Immature natural killer cell (primary cell): ENCODE measurements around the gene ACTG2. TPM values are rescaled to one million over a fixed set of nuclear protein-coding genes. Genes with fewer than 3 reads are reported as not detected.
A peak's percentile ranks its signal among the peaks of the same experiment; 100 is the strongest.

Experiments used
- DNase-seq, 3 donors: peaks; one replicate each; pipeline ENCODE4 v3.0.0; 2022; ENCODE audit warnings: mixed read lengths in 1 of 3
- H3K27ac Mint-ChIP-seq, 6 donors: one replicate each; pipeline ENCODE4 v1.8.0; 2020; ENCODE audit warnings: mixed read lengths in 6 of 6, mild to moderate bottlenecking in 5 of 6, inconsistent platforms in 4 of 6, moderate library complexity in 3 of 6
- H3K27me3 Mint-ChIP-seq, 3 donors: one replicate each; pipeline ENCODE4 v1.8.0; 2020 to 2021; ENCODE audit warnings: low read depth in 3 of 3, mild to moderate bottlenecking in 3 of 3, mixed read lengths in 3 of 3, moderate library complexity in 3 of 3, inconsistent platforms in 1 of 3
- H3K36me3 Mint-ChIP-seq, 3 donors: one replicate each; pipeline ENCODE4 v1.8.0; 2020; ENCODE audit warnings: mixed read lengths in 3 of 3, inconsistent platforms in 2 of 3, mild to moderate bottlenecking in 2 of 3
- H3K4me1 Mint-ChIP-seq, 2 donors: one replicate each; pipeline ENCODE4 v1.8.0; 2020; ENCODE audit warnings: inconsistent platforms in 2 of 2, mild to moderate bottlenecking in 2 of 2, mixed read lengths in 2 of 2, moderate library complexity in 1 of 2
- H3K4me3 Mint-ChIP-seq, 5 donors: one replicate each; pipeline ENCODE4 v1.8.0; 2020; ENCODE audit warnings: mild to moderate bottlenecking in 5 of 5, mixed read lengths in 5 of 5, inconsistent platforms in 3 of 5, moderate library complexity in 3 of 5
- H3K9me3 Mint-ChIP-seq, 6 donors: one replicate each; pipeline ENCODE4 v1.8.0; 2020; ENCODE audit warnings: mild to moderate bottlenecking in 6 of 6, mixed read lengths in 6 of 6, inconsistent platforms in 4 of 6, moderate library complexity in 3 of 6
- polyA plus RNA-seq, 3 donors: library from polyadenylated mRNA; unstranded; fragments of 300-500 nt; fragmentation: Illumina TruSeq; gene quantifications; one replicate each; pipeline ENCODE4 v1.2.3, GENCODE V29; 2021

The ACTG2 gene
- polyA plus RNA-seq, 3 donors from 2014 or later: not detected

DNA sequence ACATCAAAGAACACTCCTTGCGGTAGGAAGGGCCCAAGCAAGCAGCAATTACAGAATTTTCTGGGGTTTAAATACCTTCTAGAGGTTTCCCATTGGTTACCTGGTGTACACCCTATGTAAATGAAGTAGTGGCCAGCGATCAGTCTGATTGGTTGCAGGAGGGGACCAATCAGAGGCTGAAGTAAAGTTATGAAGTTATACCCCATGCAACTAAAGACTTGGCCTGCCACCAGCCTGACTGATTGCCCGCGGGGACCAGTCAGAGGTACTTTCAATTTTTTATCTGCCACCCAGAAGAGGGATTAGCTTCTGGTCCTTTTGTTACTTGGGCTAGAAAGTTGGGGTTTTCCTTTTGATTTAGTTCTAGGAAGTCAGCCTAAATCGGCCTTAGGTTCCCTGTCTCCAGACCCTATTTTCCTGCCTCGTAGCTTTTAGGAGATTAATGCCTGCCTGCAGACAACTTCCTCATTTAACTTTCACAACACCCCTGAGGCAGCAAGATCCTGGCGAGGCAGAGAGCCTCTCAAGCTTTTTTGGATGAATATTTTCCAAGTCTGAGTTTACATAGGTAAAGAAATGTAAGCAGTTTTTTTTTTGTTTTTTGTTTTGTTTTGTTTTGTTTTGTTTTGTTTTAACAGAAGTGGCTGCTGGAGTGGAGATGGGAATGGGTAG lies 32.4 kb downstream of the ACTG2 start:
- Mint-ChIP-seq H3K9me3 (no peaks in the 10 kb centered on the region), H3K4me1 (peaks cover 39 to 43% of the 10 kb centered on the region in 2 donors), H3K4me3 (peak overlapping the region in 3 of 5 donors; percentile 17 to 49 (median 30)), H3K36me3 (peaks cover 0 to 12% (median 0%) of the 10 kb centered on the region in 3 donors), H3K27me3 (peaks cover 4 to 7% (median 5%) of the 10 kb centered on the region in 3 donors), H3K27ac (peak overlapping the region in 3 of 6 donors; percentile 40 to 98 (median 53))
- no peak for DNase-seq

DNA sequence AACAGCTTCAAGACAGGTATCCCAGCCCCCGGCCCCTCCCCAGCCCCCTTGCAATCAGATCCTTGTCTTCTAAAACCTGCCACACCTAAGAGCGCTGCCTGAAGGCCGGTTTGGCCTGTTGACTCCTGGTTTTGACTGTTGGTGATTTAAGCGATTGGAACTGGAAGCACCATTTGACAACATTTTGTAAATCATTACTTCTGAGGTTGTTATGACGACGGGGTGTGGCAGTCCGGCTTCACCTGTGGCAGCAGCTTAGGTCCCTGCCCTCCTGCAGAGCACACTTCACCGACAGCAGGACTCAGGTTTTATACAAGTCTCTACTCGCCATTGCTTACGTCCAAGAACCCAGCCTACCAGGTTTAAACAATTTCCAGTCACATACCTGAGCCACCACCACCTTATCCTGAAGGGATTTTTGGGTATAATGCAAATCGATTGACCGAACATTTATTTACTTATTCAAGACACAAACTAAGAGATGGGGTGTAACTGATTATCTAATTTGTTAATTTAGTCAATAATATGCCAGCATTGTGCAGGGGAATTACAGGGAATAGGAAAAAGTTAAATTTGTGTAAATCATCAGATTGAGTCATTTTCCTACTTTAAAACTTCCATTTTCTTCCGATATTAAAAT lies 33.2 kb downstream of the ACTG2 start:
- peaks cover 0 to 12% (median 0%) of the 10 kb centered on the region in 3 donors for H3K36me3 Mint-ChIP-seq
- no peaks in the 10 kb centered on the region for H3K9me3 Mint-ChIP-seq
- H3K27me3 Mint-ChIP-seq: peaks cover 4 to 7% (median 5%) of the 10 kb centered on the region in 3 donors
- peak overlapping the region; percentile 70 to 99 (median 99) for H3K27ac Mint-ChIP-seq
- H3K4me1 Mint-ChIP-seq: peaks cover 42 to 48% of the 10 kb centered on the region in 2 donors
- H3K4me3 Mint-ChIP-seq: peak overlapping the region; percentile 74 to 96 (median 90)
- no peak for DNase-seq

DNA sequence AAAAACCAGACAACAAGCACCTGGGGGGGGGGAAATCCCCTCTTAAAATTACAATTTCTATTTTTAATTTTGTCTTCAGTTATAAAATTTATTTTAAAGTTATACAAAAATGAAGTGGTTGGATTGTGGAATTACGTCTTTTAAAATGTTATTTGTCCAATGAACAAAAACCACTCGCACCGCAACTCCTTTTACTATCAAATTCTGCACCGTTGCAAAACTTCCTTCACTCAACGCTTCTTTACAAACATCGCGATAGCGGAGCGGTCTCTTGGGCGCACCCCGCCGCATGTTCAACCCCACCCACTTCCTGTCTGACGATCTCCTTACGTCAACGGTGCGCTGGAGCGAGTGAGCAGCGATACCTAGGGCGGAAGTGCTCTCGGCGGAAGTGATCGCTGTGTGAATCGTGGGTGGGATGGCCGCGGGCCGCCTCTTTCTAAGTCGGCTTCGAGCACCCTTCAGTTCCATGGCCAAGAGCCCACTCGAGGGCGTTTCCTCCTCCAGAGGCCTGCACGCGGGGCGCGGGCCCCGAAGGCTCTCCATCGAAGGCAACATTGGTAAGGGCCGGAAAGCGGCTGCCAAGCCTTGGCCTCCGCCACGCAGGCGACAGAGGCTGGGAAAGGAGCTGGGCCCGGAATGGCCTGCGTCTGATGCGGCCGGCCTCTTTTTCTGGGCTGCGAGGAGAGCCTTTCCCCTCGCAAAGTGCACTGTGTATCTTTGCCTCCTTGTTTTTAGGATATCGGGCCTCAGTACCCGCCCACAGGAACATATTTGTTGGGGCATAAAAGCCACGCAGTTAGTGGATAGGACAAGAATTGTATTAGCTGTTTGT lies 33.9 kb downstream of the ACTG2 start, which contains the start of gene DGUOK:
Gene DGUOK (plus strand): TSS at position 388 of the 835 bp plus-strand sequence. CDS start 31 bp downstream, at position 419.
- Mint-ChIP-seq H3K9me3 (no peaks in the 10 kb centered on the region), H3K27me3 (peaks cover 4 to 5% (median 5%) of the 10 kb centered on the region in 3 donors), H3K4me3 (peak within 1 kb of the TSS; percentile 83 to 96 (median 90)), H3K36me3 (peaks cover 0 to 16% (median 0%) of the 10 kb centered on the region in 3 donors), H3K4me1 (peaks cover 49 to 55% of the 10 kb centered on the region in 2 donors), H3K27ac (peak within 1 kb of the TSS; percentile 98 to 99 (median 99))
- peak; percentile 98 for DNase-seq

DNA sequence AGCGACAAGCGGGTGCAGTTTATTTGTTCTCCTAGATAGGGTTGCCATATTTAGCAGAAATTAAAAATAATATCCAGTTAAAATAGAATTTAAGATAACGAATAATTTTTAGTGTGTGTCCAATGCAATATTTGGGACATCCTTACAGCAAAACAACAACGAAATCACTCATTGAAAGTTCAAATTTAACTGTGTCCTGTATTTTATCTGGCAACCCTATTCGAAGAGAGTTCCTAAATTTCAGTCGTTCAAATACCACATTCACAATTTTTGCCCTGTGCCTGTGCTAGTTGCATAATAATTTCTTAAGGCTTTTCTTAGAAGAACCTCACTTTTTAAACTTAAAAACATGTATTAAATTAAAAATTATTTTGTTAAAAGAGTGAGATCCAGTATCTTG lies 34.5 kb downstream of the ACTG2 start:
- DNase-seq: no peak
- no peaks in the 10 kb centered on the region for H3K9me3 Mint-ChIP-seq
- peak overlapping the region; percentile 83 to 96 (median 90) for H3K4me3 Mint-ChIP-seq
- peaks cover 4 to 6% (median 5%) of the 10 kb centered on the region in 3 donors for H3K27me3 Mint-ChIP-seq
- H3K4me1 Mint-ChIP-seq: peaks cover 55 to 62% of the 10 kb centered on the region in 2 donors
- H3K36me3 Mint-ChIP-seq: peaks cover 0 to 17% (median 0%) of the 10 kb centered on the region in 3 donors
- H3K27ac Mint-ChIP-seq: peak overlapping the region; percentile 98 to 99 (median 99)

DNA sequence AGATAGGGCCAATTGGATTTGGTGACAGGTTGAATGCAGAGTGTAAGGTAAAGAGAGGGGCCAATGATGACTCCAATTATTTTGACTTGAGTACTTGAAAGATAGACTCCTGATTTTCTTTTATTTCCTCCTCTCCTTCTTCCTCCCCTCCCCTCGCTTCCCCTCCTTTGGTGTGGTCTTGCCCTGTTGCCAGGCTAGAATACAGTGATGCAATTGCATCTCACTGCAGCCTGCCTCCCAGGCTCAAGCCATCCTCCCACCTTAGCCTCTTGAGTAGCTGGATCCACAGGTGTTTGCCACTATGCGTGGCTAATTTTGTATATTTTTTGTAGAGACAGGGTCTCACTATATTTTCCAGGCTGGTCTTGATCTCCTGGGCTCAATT lies 36.1 kb downstream of the ACTG2 start:
- DNase-seq: no peak
- peaks cover 0 to 17% (median 3%) of the 10 kb centered on the region in 3 donors for H3K36me3 Mint-ChIP-seq
- peak overlapping the region in 3 of 5 donors; percentile 8 to 51 (median 46) for H3K4me3 Mint-ChIP-seq
- H3K4me1 Mint-ChIP-seq: peaks cover 69 to 78% of the 10 kb centered on the region in 2 donors
- no peaks in the 10 kb centered on the region for H3K9me3 Mint-ChIP-seq
- peaks cover 3 to 8% (median 4%) of the 10 kb centered on the region in 3 donors for H3K27me3 Mint-ChIP-seq
- H3K27ac Mint-ChIP-seq: peak overlapping the region; percentile 87 to 99 (median 95)

DNA sequence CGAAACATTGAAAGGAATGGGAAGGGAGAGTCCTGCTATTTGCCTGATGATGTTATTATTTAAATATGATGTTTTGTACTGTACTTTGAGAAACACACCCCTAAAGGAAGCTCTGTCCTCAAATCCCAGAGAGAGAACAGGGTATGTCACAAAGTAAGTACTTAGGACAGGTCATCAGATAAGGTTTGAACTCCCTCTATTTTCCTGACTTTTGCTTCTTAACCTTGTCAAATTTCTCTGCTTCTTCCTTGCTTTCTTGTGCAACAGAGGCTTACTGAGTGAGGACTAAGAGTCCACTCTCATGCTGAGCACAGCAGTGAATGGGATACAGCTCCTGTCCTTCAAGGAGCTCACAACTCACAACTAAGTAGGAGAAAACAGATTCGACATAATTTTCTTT lies 37.6 kb downstream of the ACTG2 start:
- Mint-ChIP-seq H3K27me3 (peaks cover 3 to 8% (median 4%) of the 10 kb centered on the region in 3 donors), H3K4me1 (peaks cover 70 to 85% of the 10 kb centered on the region in 2 donors), H3K36me3 (peaks cover 0 to 17% (median 3%) of the 10 kb centered on the region in 3 donors), H3K9me3 (no peaks in the 10 kb centered on the region), H3K4me3 (peak overlapping the region in 1 of 5 donors; percentile 48), H3K27ac (peak overlapping the region; percentile 42 to 99 (median 90))
- DNase-seq: no peak

DNA sequence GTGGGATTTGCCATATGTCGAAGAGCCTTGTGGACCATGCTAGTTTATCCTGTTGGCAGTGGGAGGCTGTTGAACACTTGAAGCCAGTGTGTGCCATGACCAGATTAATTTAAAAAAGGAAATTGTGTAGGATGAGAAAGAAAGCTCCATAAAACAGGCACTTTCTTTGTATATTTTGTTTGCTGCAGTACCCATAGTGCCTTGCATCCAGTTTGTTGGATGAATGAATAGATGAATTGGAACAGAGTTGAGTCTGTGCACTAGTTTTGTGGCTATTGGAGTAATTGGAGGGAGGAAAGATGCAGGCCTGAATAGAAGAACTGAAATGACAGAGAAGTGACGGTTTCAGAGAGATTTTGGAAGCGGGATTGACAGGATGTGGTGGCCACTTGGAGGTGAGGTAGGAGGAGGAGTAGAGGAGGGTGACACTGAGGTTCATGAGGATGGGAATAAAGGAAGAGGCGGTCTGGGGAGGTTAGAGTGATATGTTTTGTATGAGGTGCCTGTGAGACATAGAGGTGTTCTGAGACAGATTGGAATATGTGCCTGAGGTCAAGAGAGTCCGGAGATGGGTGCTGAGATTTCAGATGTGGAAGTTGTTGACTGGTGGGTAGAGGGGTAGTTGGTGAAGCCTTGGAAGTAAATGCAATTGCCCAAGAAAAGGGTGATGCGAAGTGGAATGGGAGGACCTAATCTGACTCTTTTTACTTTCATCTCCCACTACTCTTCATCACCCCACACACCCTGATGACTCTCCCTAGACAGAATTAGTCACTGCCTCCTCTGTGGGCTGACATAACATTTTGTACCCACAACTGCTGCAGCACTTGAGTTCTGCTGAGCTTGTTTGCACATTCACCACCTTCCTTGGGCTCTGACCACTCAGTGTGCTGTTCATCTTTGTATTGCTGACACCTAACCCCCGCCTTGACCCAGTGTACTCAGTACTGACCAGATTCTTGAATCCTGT lies 39.0 kb downstream of the ACTG2 start:
- peak overlapping the region; percentile 53 to 86 (median 82) for H3K27ac Mint-ChIP-seq
- peaks cover under 1 to 4% (median under 1%) of the 10 kb centered on the region in 3 donors for H3K27me3 Mint-ChIP-seq
- H3K36me3 Mint-ChIP-seq: peaks cover 3 to 13% (median 3%) of the 10 kb centered on the region in 3 donors
- peak in 1 of 3 donors; percentile 19 for DNase-seq
- H3K4me1 Mint-ChIP-seq: peaks cover 69 to 88% of the 10 kb centered on the region in 2 donors
- H3K4me3 Mint-ChIP-seq: peak overlapping the region in 4 of 5 donors; percentile 0 to 74 (median 44)
- H3K9me3 Mint-ChIP-seq: no peaks in the 10 kb centered on the region

DNA sequence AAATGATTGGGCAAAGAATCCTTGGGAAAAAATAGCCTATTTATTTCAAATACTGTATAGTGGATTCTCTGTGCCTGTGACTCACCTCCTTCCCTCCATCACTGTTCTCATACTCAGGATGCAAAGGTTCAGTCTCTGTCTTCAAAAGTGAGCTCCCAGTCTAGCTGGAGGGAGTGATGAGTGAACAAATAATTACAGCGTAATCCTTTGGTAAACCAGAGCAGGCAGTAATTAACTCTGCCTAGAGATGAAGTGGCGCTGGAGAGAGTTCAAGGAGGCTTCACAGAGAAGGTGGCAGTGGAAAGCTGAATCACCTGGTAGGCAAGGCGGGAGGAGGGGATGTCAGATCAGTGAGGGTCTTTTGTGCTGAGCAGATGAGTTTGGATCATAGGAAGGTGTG lies 40.4 kb downstream of the ACTG2 start:
- Mint-ChIP-seq H3K4me3 (no peak overlapping the region), H3K9me3 (no peaks in the 10 kb centered on the region), H3K27ac (peak overlapping the region; percentile 9 to 84 (median 58)), H3K4me1 (peaks cover 73 to 88% of the 10 kb centered on the region in 2 donors), H3K36me3 (peaks cover 3 to 10% (median 4%) of the 10 kb centered on the region in 3 donors), H3K27me3 (peaks cover 0 to 2% (median 0%) of the 10 kb centered on the region in 3 donors)
- DNase-seq: no peak

DNA sequence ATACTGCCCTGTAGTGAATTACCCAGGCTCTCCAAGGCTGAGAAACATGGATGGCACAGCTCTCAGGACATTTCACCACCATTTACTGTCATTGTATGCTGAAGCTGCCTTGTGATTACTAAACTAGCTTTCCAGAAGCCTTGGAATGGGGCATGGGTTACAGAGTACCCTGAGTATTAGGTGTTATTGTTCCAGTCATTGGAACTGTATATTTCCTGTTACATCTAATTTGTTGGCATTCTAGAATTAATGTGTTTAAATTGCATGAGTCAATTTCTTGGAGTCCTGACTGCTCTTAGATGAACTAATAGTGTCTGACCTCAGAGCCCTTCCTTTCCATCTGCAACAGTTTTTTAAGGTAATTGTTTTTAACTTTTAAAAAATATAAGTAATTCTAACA lies 42.8 kb downstream of the ACTG2 start:
- Mint-ChIP-seq H3K9me3 (no peaks in the 10 kb centered on the region), H3K36me3 (peaks cover 4 to 11% (median 6%) of the 10 kb centered on the region in 3 donors)
- DNase-seq: no peak

DNA sequence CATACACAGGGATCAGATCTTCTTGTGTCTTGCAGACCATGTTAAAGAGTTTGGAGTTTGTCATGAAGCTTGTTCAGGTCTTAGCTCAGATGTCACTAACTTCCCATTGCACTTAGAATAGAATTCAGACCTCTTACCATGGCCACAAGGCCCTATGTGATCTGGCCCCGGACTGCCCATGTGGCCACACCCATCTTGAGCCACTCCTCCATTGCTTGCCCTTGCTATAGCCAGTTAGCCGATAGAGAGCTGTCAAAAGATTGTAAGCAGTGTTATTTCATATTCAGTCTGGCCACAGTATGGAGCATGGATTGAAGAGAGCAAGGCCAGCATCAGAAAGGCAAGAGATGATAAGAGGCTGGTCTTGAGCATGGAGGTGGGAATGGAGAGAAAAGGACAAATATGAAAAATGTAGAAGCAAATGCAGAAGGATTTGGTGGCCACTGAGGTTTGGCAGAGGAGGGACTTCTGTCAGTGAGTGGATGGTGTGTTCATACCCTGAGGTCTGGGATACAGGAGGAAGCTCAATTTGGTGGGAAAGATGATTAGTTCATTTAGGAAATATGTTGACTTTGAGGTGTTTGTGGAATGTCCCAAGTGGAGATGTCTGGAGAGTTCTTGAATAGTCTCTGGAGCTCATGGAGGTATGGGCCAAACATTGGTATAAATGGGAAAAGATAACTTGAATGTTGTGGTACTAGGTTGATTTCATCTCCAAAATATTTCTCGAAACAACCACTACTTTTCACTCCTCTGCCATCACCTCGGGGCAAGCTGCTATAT lies 44.5 kb downstream of the ACTG2 start:
- H3K4me3 Mint-ChIP-seq: no peak overlapping the region
- H3K4me1 Mint-ChIP-seq: peaks cover 68 to 89% of the 10 kb centered on the region in 2 donors
- peaks cover 0 to 1% (median 0%) of the 10 kb centered on the region in 3 donors for H3K27me3 Mint-ChIP-seq
- H3K9me3 Mint-ChIP-seq: no peaks in the 10 kb centered on the region
- DNase-seq: no peak
- H3K36me3 Mint-ChIP-seq: peaks cover 4 to 8% (median 8%) of the 10 kb centered on the region in 3 donors
- H3K27ac Mint-ChIP-seq: peak overlapping the region; percentile 5 to 60 (median 20)

More for the DNA sequence above, 42.8 kb downstream of the ACTG2 start:
- H3K4me3 Mint-ChIP-seq: no peak overlapping the region
- H3K27ac Mint-ChIP-seq: no peak overlapping the region
- H3K27me3 Mint-ChIP-seq: peaks cover 0 to 2% (median 0%) of the 10 kb centered on the region in 3 donors
- H3K4me1 Mint-ChIP-seq: peaks cover 75 to 90% of the 10 kb centered on the region in 2 donors

DNA sequence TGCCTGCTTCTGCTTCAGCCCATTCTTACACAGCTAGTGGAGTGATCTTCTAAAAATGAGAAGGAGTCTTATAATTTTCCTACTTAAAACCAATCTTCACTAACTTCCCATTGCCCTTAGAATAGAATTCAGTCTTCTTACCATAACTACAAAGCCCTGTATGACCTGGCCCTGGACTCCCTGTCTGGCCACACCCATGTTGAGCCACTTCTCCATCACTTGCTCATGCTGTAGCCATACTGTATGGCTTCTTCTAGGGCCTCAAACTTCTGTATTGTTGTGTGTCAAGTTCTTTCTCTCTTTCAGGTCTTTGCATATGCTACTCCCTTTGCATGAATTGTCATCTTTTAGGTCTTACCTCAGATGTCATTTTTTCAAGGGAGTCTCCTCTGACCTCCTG lies 45.1 kb downstream of the ACTG2 start:
- Mint-ChIP-seq H3K9me3 (no peaks in the 10 kb centered on the region), H3K27me3 (peaks cover 0 to 1% (median 0%) of the 10 kb centered on the region in 3 donors), H3K27ac (peak overlapping the region in 4 of 6 donors; percentile 5 to 48 (median 20)), H3K4me3 (no peak overlapping the region), H3K4me1 (peaks cover 64 to 89% of the 10 kb centered on the region in 2 donors), H3K36me3 (peaks cover 4 to 8% (median 8%) of the 10 kb centered on the region in 3 donors)
- no peak for DNase-seq
